GM23338 (cell line): ENCODE data around the gene SPATA31D4. TPM values are rescaled to one million over a fixed set of nuclear protein-coding genes. Genes with fewer than 3 reads are reported as not detected.

Experiments
- ATAC-seq: fragments of 200-7000 bp; cut with Tn5 transposase; 3 replicates; pipeline ENCODE4 v1.9.1; 2020
- DNase-seq: peaks from one replicate; pipeline ENCODE4 v3.0.0-alpha.2; 2015; ENCODE audit warnings: low spot score
- H2AFZ ChIP-seq: fragments of 200-600 bp; sonication (generic); 2 replicates; pipeline ENCODE4 v1.8.0; 2016; ENCODE audit warnings: antibody characterized with exemption, mild to moderate bottlenecking, moderate library complexity
- H3F3A ChIP-seq: fragments of 200-600 bp; sonication (generic); replicated peaks from 2 replicates; pipeline ENCODE4 v1.8.0; 2017; ENCODE audit warnings: antibody characterized with exemption, mixed run types, low read depth
- H3K27ac ChIP-seq: fragments of 200-600 bp; sonication (generic); 2 replicates; pipeline ENCODE4 v1.6.1; 2016; ENCODE audit warnings: low read depth
- H3K27me3 ChIP-seq: fragments of 200-600 bp; sonication (generic); 2 replicates; pipeline ENCODE4 v1.8.0; 2016; ENCODE audit warnings: mild to moderate bottlenecking, mixed run types, moderate library complexity; ENCODE audit not compliant: insufficient read depth
- H3K36me3 ChIP-seq: fragments of 200-600 bp; sonication (generic); 2 replicates; pipeline ENCODE4 v1.8.0; 2016; ENCODE audit warnings: mild to moderate bottlenecking; ENCODE audit not compliant: insufficient read depth
- H3K4me1 ChIP-seq: fragments of 200-600 bp; sonication (generic); 2 replicates; pipeline ENCODE4 v1.8.0; 2016; ENCODE audit warnings: mild to moderate bottlenecking, moderate library complexity; ENCODE audit not compliant: insufficient read depth
- H3K4me2 ChIP-seq: fragments of 200-600 bp; sonication (generic); 2 replicates; pipeline ENCODE4 v1.7.1; 2017; ENCODE audit warnings: mixed run types
- H3K4me3 ChIP-seq: fragments of 200-600 bp; sonication (generic); 2 replicates; pipeline ENCODE4 v1.6.1; 2016; ENCODE audit warnings: mixed run types
- H3K79me2 ChIP-seq: fragments of 200-600 bp; sonication (generic); replicated peaks from 2 replicates; pipeline ENCODE4 v1.8.0; 2017; ENCODE audit warnings: mild to moderate bottlenecking; ENCODE audit not compliant: insufficient read depth
- H3K9me2 ChIP-seq: fragments of 200-600 bp; sonication (generic); 2 replicates; pipeline ENCODE4 v1.8.0; 2017; ENCODE audit not compliant: insufficient read depth
- H4K20me1 ChIP-seq: fragments of 200-600 bp; sonication (generic); replicated peaks from 2 replicates; pipeline ENCODE4 v1.8.0; 2017; ENCODE audit warnings: mild to moderate bottlenecking; ENCODE audit not compliant: insufficient read depth
- H3K27ac Mint-ChIP-seq: 2 replicates; pipeline ENCODE4 v1.8.0; 2020; ENCODE audit warnings: inconsistent platforms, mild to moderate bottlenecking, moderate library complexity, mixed read lengths
- H3K27me3 Mint-ChIP-seq: 3 replicates; pipeline ENCODE4 v1.8.0; 2022; ENCODE audit warnings: low read depth, mild to moderate bottlenecking, moderate library complexity, mixed read lengths, inconsistent platforms; ENCODE audit not compliant: insufficient read depth, poor library complexity
- H3K36me3 Mint-ChIP-seq: 3 replicates; pipeline ENCODE4 v1.8.0; 2021; ENCODE audit warnings: low read depth, mild to moderate bottlenecking, inconsistent platforms, moderate library complexity, mixed read lengths
- H3K4me1 Mint-ChIP-seq: 3 replicates; pipeline ENCODE4 v1.8.0; 2020; ENCODE audit warnings: mild to moderate bottlenecking, inconsistent platforms, mixed read lengths
- H3K4me3 Mint-ChIP-seq: 3 replicates; pipeline ENCODE4 v1.8.0; 2021; ENCODE audit warnings: moderate library complexity, mild to moderate bottlenecking, inconsistent platforms, mixed read lengths
- H3K9me3 Mint-ChIP-seq: 3 replicates; pipeline ENCODE4 v1.8.0; 2020; ENCODE audit warnings: moderate library complexity, mild to moderate bottlenecking, inconsistent platforms, mixed read lengths
- CREB1 ChIP-seq: fragments of 250-450 bp; sonication (Bioruptor Pico); IDR thresholded peaks from 2 replicates; pipeline ENCODE4 v1.5.0; 2020; ENCODE audit warnings: low read depth, mild to moderate bottlenecking, moderate library complexity
- CTCF ChIP-seq, 2 experiments: fragments of 200-600 bp in 1 of 2; sonication (generic) in 1 of 2; conservative IDR thresholded peaks; 2 replicates each; pipeline versions ENCODE4 v1.5.1 to v1.6.1; 2016 to 2017; ENCODE audit warnings: antibody characterized with exemption in 2 of 2, low read depth in 2 of 2, mild to moderate bottlenecking in 2 of 2, moderate library complexity in 1 of 2
- ETS1 ChIP-seq: IDR thresholded peaks from 2 replicates; pipeline ENCODE4 v1.6.1; 2016; ENCODE audit warnings: antibody characterized with exemption
- EZH2 ChIP-seq: fragments of 200-600 bp; sonication (generic); IDR thresholded peaks from one replicate; pipeline ENCODE4 v1.8.0; 2017; ENCODE audit warnings: antibody characterized with exemption, mild to moderate bottlenecking, low read depth; ENCODE audit not compliant: unreplicated experiment
- EZH2phosphoT487 ChIP-seq: fragments of 200-600 bp; sonication (generic); IDR thresholded peaks from one replicate; pipeline ENCODE4 v1.8.1; 2018; ENCODE audit warnings: antibody characterized with exemption; ENCODE audit not compliant: unreplicated experiment
- JUNB ChIP-seq: IDR thresholded peaks from one replicate; pipeline ENCODE4 v1.6.1; 2016; ENCODE audit warnings: antibody characterized with exemption; ENCODE audit not compliant: unreplicated experiment
- NANOG ChIP-seq: IDR thresholded peaks from 2 replicates; pipeline ENCODE4 v1.6.1; 2016; ENCODE audit warnings: antibody characterized with exemption, borderline replicate concordance
- POLR2AphosphoS5 ChIP-seq: IDR thresholded peaks from 2 replicates; pipeline ENCODE4 v1.6.1; 2016; ENCODE audit warnings: antibody characterized with exemption, low read depth
- REST ChIP-seq: IDR thresholded peaks from one replicate; pipeline ENCODE4 v1.6.1; 2018; ENCODE audit warnings: antibody characterized with exemption; ENCODE audit not compliant: unreplicated experiment
- STAT1 ChIP-seq: IDR thresholded peaks from one replicate; pipeline ENCODE4 v1.6.1; 2016; ENCODE audit warnings: antibody characterized with exemption; ENCODE audit not compliant: unreplicated experiment
- ZNF114 ChIP-seq: fragments of 250-450 bp; sonication (Bioruptor Pico); IDR thresholded peaks from 2 replicates; pipeline ENCODE4 v1.5.0; 2020; ENCODE audit warnings: mild to moderate bottlenecking, moderate library complexity
- ZNF331 ChIP-seq: fragments of 250-450 bp; sonication (Bioruptor Pico); IDR thresholded peaks from 2 replicates; pipeline ENCODE4 v1.5.0; 2020; ENCODE audit warnings: low read depth, mild to moderate bottlenecking, moderate library complexity
- ZNF462 ChIP-seq: fragments of 250-450 bp; sonication (Bioruptor Pico); IDR thresholded peaks from 2 replicates; pipeline ENCODE4 v1.5.0; 2020; ENCODE audit warnings: mild to moderate bottlenecking, moderate library complexity
- polyA plus RNA-seq: library from polyadenylated mRNA; unstranded; fragments of >200 nt; fragmentation: Nextera tagmentation; extraction: Ambion mirVana; gene quantifications from 2 replicates; pipeline ENCODE4 v1.2.1, GENCODE V29; 2016
- total RNA-seq: library from RNA; depleted of rRNA; stranded (reverse); fragments of >200 nt; shearing (Covaris generic); gene quantifications from 2 replicates; pipeline ENCODE4 v1.2.3, GENCODE V29; 2014

The SPATA31D4 gene
- total and polyA plus RNA-seq, 2 experiments from 2014 or later = not detected

GRCh38 chr9:81893929-81894328, 34.3 kb upstream of the SPATA31D4 start:
- no peak overlapping the region for H3K4me3 ChIP-seq
- H3K4me2 ChIP-seq = no peak overlapping the region
- no peak for ATAC-seq
- H3K27me3 Mint-ChIP-seq = peaks cover 6% of the 10 kb centered on the region
- no peaks in the 10 kb centered on the region for H3K36me3 ChIP-seq
- TF ChIP-seq EZH2 (no peak), CTCF (conservative IDR thresholded peaks at IDR 0.05; ENCODE audit: low read depth in 2 of 2) (no peak), ZNF462 (CRISPR knock-in tag) (no peak), REST (no peak), ETS1 (no peak), CREB1 (CRISPR knock-in tag) (no peak), ZNF114 (CRISPR knock-in tag) (no peak), STAT1 (no peak), EZH2phosphoT487 (no peak), ZNF331 (no peak), NANOG (no peak), POLR2AphosphoS5 (no peak), JUNB (no peak)
- no peak overlapping the region for H2AFZ ChIP-seq
- no peak overlapping the region for H3K4me3 Mint-ChIP-seq
- no peaks in the 10 kb centered on the region; the same call in 2 of the 3 replicates for H3K4me1 Mint-ChIP-seq
- no peaks in the 10 kb centered on the region for H3K27me3 ChIP-seq
- H3K27ac ChIP-seq = no peak overlapping the region
- no peak overlapping the region for H3K27ac Mint-ChIP-seq
- H3K79me2 ChIP-seq = no peaks in the 10 kb centered on the region
- H3K4me1 ChIP-seq = no peaks in the 10 kb centered on the region
- peaks cover 3% of the 10 kb centered on the region; the same call in 1 of the 2 replicates for H3K9me2 ChIP-seq
- no peaks in the 10 kb centered on the region for H3K36me3 Mint-ChIP-seq
- no peaks in the 10 kb centered on the region; the same call in 1 of the 3 replicates for H3K9me3 Mint-ChIP-seq
- H3F3A ChIP-seq = no peaks in the 10 kb centered on the region
- no peaks in the 10 kb centered on the region for H4K20me1 ChIP-seq
- no peak for DNase-seq
